Rectal smooth muscle tissue (tissue), 1 donor: ENCODE results near the gene EVPL.
"Not testable (repeated sequence)": the region's sequence is repeated elsewhere in the genome, so short reads cannot be mapped to it uniquely, and the experiment has no call there.

Experiments used
- H3K27ac ChIP-seq: one replicate; pipeline ENCODE4 v1.7.0; 2013; ENCODE audit warnings: low read depth, low read length, inconsistent platforms
- H3K27me3 ChIP-seq: one replicate; pipeline ENCODE4 v1.7.0; 2013; ENCODE audit warnings: low read length; ENCODE audit not compliant: control insufficient read depth, insufficient read depth
- H3K36me3 ChIP-seq: one replicate; pipeline ENCODE4 v1.7.0; 2013; ENCODE audit warnings: low read length; ENCODE audit not compliant: control insufficient read depth, insufficient read depth
- H3K4me1 ChIP-seq: one replicate; pipeline ENCODE4 v1.7.0; 2013; ENCODE audit warnings: low read length; ENCODE audit not compliant: control insufficient read depth, insufficient read depth
- H3K4me3 ChIP-seq: one replicate; pipeline ENCODE4 v1.7.0; 2013; ENCODE audit warnings: low read length
- H3K9ac ChIP-seq: one replicate; pipeline ENCODE4 v1.7.0; 2013; ENCODE audit warnings: low read length

The EVPL gene

DNA sequence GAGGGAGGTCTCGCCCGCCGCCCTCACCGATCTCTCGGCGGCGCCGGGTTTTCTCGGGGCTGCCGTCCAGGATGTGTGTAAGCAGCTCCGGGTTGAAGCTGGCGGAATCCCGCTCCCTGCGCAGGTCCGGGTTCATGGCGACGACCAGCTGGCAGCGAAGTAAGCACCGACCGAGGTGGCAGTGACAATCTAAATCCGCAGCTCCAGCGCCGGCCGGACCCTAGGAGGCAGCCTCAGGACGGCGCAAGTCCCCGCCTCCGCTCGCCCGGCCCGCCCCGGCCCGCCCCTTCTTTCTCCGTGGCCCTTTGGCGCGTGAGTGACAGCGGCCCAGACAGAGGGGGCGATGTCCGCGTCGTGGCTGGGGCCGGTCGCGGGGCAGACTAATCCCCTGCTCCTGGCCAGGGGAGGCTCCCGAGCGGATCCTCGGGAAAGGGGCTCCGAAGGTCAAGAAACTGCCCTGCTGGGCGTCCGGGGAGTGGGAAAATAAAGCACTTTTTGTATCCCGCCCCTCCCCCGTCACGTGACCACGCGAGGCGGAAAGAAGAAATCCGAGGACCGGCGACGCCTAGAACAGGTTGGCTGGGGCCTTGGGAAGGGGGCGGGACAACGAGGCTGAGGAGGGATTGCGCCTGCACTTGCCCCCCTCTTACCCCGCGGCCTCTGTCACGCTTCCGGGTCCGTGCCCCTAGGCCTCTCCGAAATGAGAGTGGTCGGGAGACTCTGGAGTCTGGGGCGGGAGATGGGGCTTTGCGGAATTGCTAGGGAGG lies 48.0 kb downstream of the EVPL start, which contains the start of the genes ACOX1 and TEN1:
Gene ACOX1 (minus strand): TSS at position 229 of the 767 bp plus-strand sequence. CDS start 93 bp downstream, at position 136.
Gene TEN1 (plus strand): TSS at position 303 of the 767 bp plus-strand sequence. CDS start 6,953 bp downstream, outside the sequence.
- Histone ChIP-seq H3K4me3 (peak within 1 kb of the TSS; percentile 99), H3K27ac (peak within 1 kb of the TSS; percentile 98), H3K36me3 (no peaks in the 10 kb centered on the region), H3K4me1 (peaks cover 6% of the 10 kb centered on the region), H3K9ac (peak within 1 kb of the TSS; percentile 98), H3K27me3 (no peaks in the 10 kb centered on the region)

DNA sequence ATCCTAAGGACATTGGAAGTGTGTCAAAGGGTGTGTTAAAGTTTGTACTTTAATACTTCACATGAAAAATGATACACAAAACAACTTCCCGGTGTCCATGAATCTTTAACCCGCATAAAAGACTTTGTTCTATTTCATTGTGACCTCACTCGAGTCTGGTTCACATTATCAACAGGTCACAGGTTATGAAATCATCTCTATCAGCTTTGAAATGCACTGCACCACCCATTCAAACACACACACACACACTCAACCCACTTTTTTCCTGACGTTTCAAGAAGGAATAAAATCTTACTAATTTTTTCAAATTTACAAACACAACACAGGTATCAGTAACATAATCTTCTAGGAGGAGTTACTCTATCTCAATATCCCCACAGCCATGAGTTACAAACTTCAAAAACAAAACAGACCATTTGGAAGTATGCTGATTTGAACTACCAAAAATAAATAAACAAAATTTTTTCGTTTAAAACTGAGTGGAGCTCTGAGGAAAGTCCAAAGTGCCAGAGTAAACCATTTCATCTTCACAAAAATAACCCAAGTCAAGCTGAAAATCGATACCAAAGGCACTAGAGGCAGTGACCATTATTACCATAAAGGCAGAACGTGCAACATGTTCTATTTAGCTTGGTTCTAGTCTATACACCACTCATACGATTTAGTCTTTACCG lies 50.8 kb downstream of the EVPL start:
- Histone ChIP-seq H3K4me3 (no peak overlapping the region), H3K36me3 (no peaks in the 10 kb centered on the region), H3K4me1 (peaks cover 6% of the 10 kb centered on the region), H3K27ac (no peak overlapping the region), H3K27me3 (no peaks in the 10 kb centered on the region), H3K9ac (no peak overlapping the region)

- no peak overlapping the region for H3K4me3 ChIP-seq
- H3K27ac ChIP-seq: no peak overlapping the region
- H3K9ac ChIP-seq: no peak overlapping the region
- no peaks in the 10 kb centered on the region for H3K36me3 ChIP-seq
- no peaks in the 10 kb centered on the region for H3K27me3 ChIP-seq
- peaks cover 6% of the 10 kb centered on the region for H3K4me1 ChIP-seq
These were observed 51.3 kb downstream of the EVPL start for GRCh38 chr17:75975757-75976174.

- not testable (repeated sequence) for H3K4me3 ChIP-seq, H3K9ac ChIP-seq, H3K36me3 ChIP-seq, H3K4me1 ChIP-seq, H3K27me3 ChIP-seq, H3K27ac ChIP-seq
These were observed 51.9 kb downstream of the EVPL start for GRCh38 chr17:75975187-75975586.

DNA sequence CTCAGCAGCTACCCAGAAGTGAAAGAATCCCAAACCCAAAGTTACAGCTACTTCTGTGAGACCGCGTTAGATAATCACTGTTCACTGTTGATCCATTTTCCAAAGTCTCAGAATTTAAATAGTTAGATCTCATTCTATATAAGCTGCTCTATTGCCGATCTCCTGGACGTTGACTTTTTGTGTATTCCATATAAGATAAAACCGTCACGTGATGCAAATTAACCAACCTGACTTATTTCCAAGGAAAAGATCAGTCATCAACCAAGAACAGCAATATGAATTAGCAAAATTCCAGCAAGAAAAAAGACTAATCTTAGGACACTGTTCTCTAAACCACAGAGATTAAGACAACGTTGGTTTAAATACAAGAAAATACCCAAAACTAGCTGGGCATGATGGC lies 56.5 kb downstream of the EVPL start:
- Histone ChIP-seq H3K4me3 (no peak overlapping the region), H3K4me1 (no peaks in the 10 kb centered on the region), H3K27me3 (no peaks in the 10 kb centered on the region), H3K9ac (no peak overlapping the region), H3K27ac (no peak overlapping the region), H3K36me3 (no peaks in the 10 kb centered on the region)

DNA sequence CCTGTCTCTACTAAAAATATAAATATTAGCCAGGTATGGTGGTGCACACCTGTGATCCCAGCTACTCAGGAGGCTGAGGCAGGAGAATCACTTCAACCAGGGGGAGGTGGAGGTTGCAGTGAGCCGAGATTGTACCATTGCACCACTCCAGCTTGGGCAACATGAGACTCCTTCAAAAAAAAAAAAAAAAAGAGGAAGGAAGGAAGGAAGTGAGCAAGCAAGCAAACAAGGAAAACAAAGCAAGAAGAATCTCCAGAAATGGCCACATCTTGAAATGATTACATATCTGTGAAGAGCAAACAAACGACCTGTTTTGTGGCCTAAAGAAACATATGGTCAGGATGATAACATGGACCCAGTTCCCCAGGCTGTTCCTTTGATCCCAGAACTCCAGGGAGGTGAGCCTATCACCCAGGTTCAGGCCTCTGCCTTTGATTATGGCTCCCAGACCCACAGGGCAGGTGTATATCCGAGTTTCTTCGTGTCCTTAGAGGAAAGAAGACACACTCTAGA lies 57.0 kb downstream of the EVPL start:
- H3K36me3 ChIP-seq: no peaks in the 10 kb centered on the region
- no peak overlapping the region for H3K27ac ChIP-seq
- H3K4me1 ChIP-seq: no peaks in the 10 kb centered on the region
- no peaks in the 10 kb centered on the region for H3K27me3 ChIP-seq
- no peak overlapping the region for H3K9ac ChIP-seq
- H3K4me3 ChIP-seq: no peak overlapping the region

GRCh38 chr17:75969044-75969443 lies 58.1 kb downstream of the EVPL start:
- H3K27ac ChIP-seq, H3K27me3 ChIP-seq, H3K4me1 ChIP-seq, H3K9ac ChIP-seq, H3K36me3 ChIP-seq, H3K4me3 ChIP-seq: not testable (repeated sequence)

GRCh38 chr17:75965468-75965867 lies 61.6 kb downstream of the EVPL start:
- Histone ChIP-seq H3K27me3 (no peaks in the 10 kb centered on the region), H3K36me3 (no peaks in the 10 kb centered on the region), H3K27ac (no peak overlapping the region), H3K4me1 (no peaks in the 10 kb centered on the region), H3K9ac (no peak overlapping the region), H3K4me3 (no peak overlapping the region)

- no peaks in the 10 kb centered on the region for H3K4me1 ChIP-seq
- peaks cover 9% of the 10 kb centered on the region for H3K36me3 ChIP-seq
- no peak overlapping the region for H3K4me3 ChIP-seq
- no peaks in the 10 kb centered on the region for H3K27me3 ChIP-seq
- H3K9ac ChIP-seq: no peak overlapping the region
- no peak overlapping the region for H3K27ac ChIP-seq
These were observed 67.1 kb downstream of the EVPL start for GRCh38 chr17:75959839-75960511.

- Histone ChIP-seq H3K9ac (no peak overlapping the region), H3K36me3 (peaks cover 9% of the 10 kb centered on the region), H3K4me3 (no peak overlapping the region), H3K4me1 (no peaks in the 10 kb centered on the region), H3K27me3 (no peaks in the 10 kb centered on the region), H3K27ac (no peak overlapping the region)
These were observed 67.9 kb downstream of the EVPL start for GRCh38 chr17:75959051-75959838.
